ENCODE measurements around the gene PCA3.

Gene PCA3

GRCh38 chr9:76835571-76836283 is 71.5 kb downstream of the PCA3 start:
- DNase-seq, result peak; percentile 2
